ENCODE data around the gene MSANTD3.

GRCh38 chr9:100427366-100428263 is 672 bp downstream of the MSANTD3 start:
- TF ChIP-seq, protein P1, sequence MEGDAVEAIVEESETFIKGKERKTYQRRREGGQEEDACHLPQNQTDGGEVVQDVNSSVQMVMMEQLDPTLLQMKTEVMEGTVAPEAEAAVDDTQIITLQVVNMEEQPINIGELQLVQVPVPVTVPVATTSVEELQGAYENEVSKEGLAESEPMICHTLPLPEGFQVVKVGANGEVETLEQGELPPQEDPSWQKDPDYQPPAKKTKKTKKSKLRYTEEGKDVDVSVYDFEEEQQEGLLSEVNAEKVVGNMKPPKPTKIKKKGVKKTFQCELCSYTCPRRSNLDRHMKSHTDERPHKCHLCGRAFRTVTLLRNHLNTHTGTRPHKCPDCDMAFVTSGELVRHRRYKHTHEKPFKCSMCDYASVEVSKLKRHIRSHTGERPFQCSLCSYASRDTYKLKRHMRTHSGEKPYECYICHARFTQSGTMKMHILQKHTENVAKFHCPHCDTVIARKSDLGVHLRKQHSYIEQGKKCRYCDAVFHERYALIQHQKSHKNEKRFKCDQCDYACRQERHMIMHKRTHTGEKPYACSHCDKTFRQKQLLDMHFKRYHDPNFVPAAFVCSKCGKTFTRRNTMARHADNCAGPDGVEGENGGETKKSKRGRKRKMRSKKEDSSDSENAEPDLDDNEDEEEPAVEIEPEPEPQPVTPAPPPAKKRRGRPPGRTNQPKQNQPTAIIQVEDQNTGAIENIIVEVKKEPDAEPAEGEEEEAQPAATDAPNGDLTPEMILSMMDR (IDR thresholded peaks at IDR 0.05), result no peak
- TF ChIP-seq ZBTB43 (CRISPR knock-in tag; IDR thresholded peaks at IDR 0.05) (no peak), NR3C1 (CRISPR knock-in tag; conservative IDR thresholded peaks at IDR 0.05; ENCODE audit: low read depth) (no peak), ZNF416 (CRISPR knock-in tag; IDR thresholded peaks at IDR 0.05) (no peak), SMAD3 (CRISPR knock-in tag; IDR thresholded peaks at IDR 0.05; ENCODE audit: borderline replicate concordance) (no peak), KAT7 (CRISPR knock-in tag; IDR thresholded peaks at IDR 0.05; ENCODE audit: borderline replicate concordance) (no peak), CREB1 (CRISPR knock-in tag; IDR thresholded peaks at IDR 0.05) (no peak), NR1H2 (CRISPR knock-in tag; IDR thresholded peaks at IDR 0.05) (no peak), SP1 (CRISPR knock-in tag; conservative IDR thresholded peaks at IDR 0.05) (no peak), FOXP1 (CRISPR knock-in tag; IDR thresholded peaks at IDR 0.05; ENCODE audit: borderline replicate concordance) (no peak), NFE2L1 (CRISPR knock-in tag; IDR thresholded peaks at IDR 0.05) (no peak), GRHL2 (CRISPR knock-in tag; IDR thresholded peaks at IDR 0.05; ENCODE audit: insufficient replicate concordance, severe bottlenecking) (no peak)
- TF ChIP-seq, protein P2, sequence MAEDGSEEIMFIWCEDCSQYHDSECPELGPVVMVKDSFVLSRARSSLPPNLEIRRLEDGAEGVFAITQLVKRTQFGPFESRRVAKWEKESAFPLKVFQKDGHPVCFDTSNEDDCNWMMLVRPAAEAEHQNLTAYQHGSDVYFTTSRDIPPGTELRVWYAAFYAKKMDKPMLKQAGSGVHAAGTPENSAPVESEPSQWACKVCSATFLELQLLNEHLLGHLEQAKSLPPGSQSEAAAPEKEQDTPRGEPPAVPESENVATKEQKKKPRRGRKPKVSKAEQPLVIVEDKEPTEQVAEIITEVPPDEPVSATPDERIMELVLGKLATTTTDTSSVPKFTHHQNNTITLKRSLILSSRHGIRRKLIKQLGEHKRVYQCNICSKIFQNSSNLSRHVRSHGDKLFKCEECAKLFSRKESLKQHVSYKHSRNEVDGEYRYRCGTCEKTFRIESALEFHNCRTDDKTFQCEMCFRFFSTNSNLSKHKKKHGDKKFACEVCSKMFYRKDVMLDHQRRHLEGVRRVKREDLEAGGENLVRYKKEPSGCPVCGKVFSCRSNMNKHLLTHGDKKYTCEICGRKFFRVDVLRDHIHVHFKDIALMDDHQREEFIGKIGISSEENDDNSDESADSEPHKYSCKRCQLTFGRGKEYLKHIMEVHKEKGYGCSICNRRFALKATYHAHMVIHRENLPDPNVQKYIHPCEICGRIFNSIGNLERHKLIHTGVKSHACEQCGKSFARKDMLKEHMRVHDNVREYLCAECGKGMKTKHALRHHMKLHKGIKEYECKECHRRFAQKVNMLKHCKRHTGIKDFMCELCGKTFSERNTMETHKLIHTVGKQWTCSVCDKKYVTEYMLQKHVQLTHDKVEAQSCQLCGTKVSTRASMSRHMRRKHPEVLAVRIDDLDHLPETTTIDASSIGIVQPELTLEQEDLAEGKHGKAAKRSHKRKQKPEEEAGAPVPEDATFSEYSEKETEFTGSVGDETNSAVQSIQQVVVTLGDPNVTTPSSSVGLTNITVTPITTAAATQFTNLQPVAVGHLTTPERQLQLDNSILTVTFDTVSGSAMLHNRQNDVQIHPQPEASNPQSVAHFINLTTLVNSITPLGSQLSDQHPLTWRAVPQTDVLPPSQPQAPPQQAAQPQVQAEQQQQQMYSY (CRISPR knock-in tag; IDR thresholded peaks at IDR 0.05), result no peak
- TF ChIP-seq, protein P3, sequence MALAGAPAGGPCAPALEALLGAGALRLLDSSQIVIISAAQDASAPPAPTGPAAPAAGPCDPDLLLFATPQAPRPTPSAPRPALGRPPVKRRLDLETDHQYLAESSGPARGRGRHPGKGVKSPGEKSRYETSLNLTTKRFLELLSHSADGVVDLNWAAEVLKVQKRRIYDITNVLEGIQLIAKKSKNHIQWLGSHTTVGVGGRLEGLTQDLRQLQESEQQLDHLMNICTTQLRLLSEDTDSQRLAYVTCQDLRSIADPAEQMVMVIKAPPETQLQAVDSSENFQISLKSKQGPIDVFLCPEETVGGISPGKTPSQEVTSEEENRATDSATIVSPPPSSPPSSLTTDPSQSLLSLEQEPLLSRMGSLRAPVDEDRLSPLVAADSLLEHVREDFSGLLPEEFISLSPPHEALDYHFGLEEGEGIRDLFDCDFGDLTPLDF (CRISPR knock-in tag; IDR thresholded peaks at IDR 0.05), result no peak
